LNCaP clone FGC (cell line): ENCODE data around the gene KDM7A.

Experiments used
- DNase-seq: peaks from one replicate; pipeline ENCODE4 v3.0.0-alpha.2; 2011; ENCODE audit warnings: low read depth
- H3K4me3 ChIP-seq: 2 replicates; pipeline ENCODE4 v1.5.1; 2011; ENCODE audit warnings: mild to moderate bottlenecking, low read depth, low read length, control low read depth
- CTCF ChIP-seq: IDR thresholded peaks from 2 replicates; pipeline ENCODE4 v1.5.1; 2012; ENCODE audit warnings: mild to moderate bottlenecking; ENCODE audit not compliant: control insufficient read depth, insufficient read depth; ENCODE audit errors: extremely low read depth

KDM7A gene

GRCh38 chr7:140049339-140050024 is 127.3 kb downstream of the KDM7A start:
- peak; percentile 74 for DNase-seq
- no peak overlapping the region for H3K4me3 ChIP-seq
- no peak for TF ChIP-seq CTCF

GRCh38 chr7:140048989-140049338 is 127.8 kb downstream of the KDM7A start:
- DNase-seq: no peak
- TF ChIP-seq CTCF: no peak
- no peak overlapping the region for H3K4me3 ChIP-seq

- no peak overlapping the region for H3K4me3 ChIP-seq
- DNase-seq: no peak
- no peak for TF ChIP-seq CTCF
Observed at GRCh38 chr7:140048138-140048537, 128.6 kb downstream of the KDM7A start.

GRCh38 chr7:140047197-140047596 is 129.6 kb downstream of the KDM7A start:
- H3K4me3 ChIP-seq: no peak overlapping the region
- TF ChIP-seq CTCF: no peak
- no peak for DNase-seq

DNA sequence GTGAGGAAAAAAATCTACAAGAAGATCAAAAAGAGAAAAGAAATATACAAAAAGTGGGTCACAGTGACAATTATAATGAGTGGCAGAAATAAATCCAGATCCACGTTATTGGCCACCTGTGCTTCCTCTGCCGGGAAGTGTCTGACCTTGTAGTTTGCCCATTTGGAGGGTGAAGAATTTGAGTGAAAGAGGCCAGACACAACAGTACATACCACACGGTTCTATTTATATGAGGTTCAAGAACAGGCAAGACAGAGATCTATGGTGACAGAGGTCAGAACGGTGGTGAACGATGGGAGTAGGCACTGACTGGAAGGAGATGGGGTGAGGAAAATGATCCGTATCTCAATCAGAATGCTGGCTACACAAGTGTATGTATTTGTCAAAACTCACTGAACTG is 131.1 kb downstream of the KDM7A start:
- DNase-seq: no peak
- no peak for TF ChIP-seq CTCF
- no peak overlapping the region for H3K4me3 ChIP-seq

- DNase-seq: no peak
- TF ChIP-seq CTCF: no peak
- no peak overlapping the region for H3K4me3 ChIP-seq
Observed at GRCh38 chr7:140044251-140044650, 132.5 kb downstream of the KDM7A start.

GRCh38 chr7:140042386-140042670 is 134.5 kb downstream of the KDM7A start:
- no peak for DNase-seq
- no peak for TF ChIP-seq CTCF

More at GRCh38 chr7:140042386-140042670, 134.5 kb downstream of the KDM7A start:
- H3K4me3 ChIP-seq: no peak overlapping the region
